IMR-90 (cell line): Measurements from ENCODE around the gene FKRP. TPM values are rescaled to one million over a fixed set of nuclear protein-coding genes. Genes with fewer than 3 reads are reported as not detected.
"Not testable (repeated sequence)": the region's sequence is repeated elsewhere in the genome, so short reads cannot be mapped to it uniquely, and the experiment has no call there.

ENCODE experiments used
- ATAC-seq: fragments of 200-7000 bp; cut with Tn5 transposase; 2 replicates; pipeline ENCODE4 v1.9.1; 2020; ENCODE audit warnings: low read depth, mild to moderate bottlenecking, moderate library complexity
- BruUV-seq: library from RNA; stranded (reverse); fragments of 400-500 nt; replicated peaks from 2 replicates; lab custom pipeline; 2021; lab: Mats Ljungman, UMichigan
- CTCF ChIA-PET: fragments of 300-600 bp; formaldehyde crosslinking; extraction: SDS; loops from one replicate; lab custom pipeline; 2021; ENCODE audit warnings: antibody characterized with exemption; lab: Yijun Ruan, JAX
- POLR2A ChIA-PET: fragments of 300-600 bp; sonication (Branson Sonifier 250); formaldehyde crosslinking; loops from one replicate; lab custom pipeline; 2022; ENCODE audit warnings: antibody characterized with exemption; ENCODE audit not compliant: unreplicated experiment; lab: Charles Lee
- DNase-seq: peaks from one replicate; pipeline ENCODE4 v3.0.0; 2013
- H2AFZ ChIP-seq: replicated peaks from 2 replicates; pipeline ENCODE3; 2013; ENCODE audit warnings: low read length, mild to moderate bottlenecking; ENCODE audit not compliant: poor library complexity
- H2AK5ac ChIP-seq: 2 replicates; pipeline ENCODE4 v1.6.1; 2013; ENCODE audit warnings: low read depth, low read length, inconsistent platforms
- H2AK9ac ChIP-seq: replicated peaks from 2 replicates; pipeline ENCODE3; 2013; ENCODE audit warnings: mild to moderate bottlenecking, low read depth, low read length, moderate library complexity; ENCODE audit not compliant: poor library complexity
- H2BK120ac ChIP-seq: 2 replicates; pipeline ENCODE4 v1.6.1; 2013; ENCODE audit warnings: low read depth, low read length, inconsistent platforms
- H2BK15ac ChIP-seq: 3 replicates; pipeline ENCODE4 v1.6.1; 2013; ENCODE audit warnings: low read depth, low read length, inconsistent platforms
- H2BK20ac ChIP-seq: 2 replicates; pipeline ENCODE4 v1.6.1; 2013; ENCODE audit warnings: low read depth, mild to moderate bottlenecking, inconsistent platforms, low read length, moderate library complexity
- H2BK5ac ChIP-seq: 2 replicates; pipeline ENCODE4 v1.6.1; 2013; ENCODE audit warnings: mild to moderate bottlenecking, low read depth, low read length, inconsistent platforms; ENCODE audit not compliant: poor library complexity, severe bottlenecking
- H3K14ac ChIP-seq: replicated peaks from 2 replicates; pipeline ENCODE4 v1.6.1; 2013; ENCODE audit warnings: low read depth, low read length, inconsistent platforms
- H3K18ac ChIP-seq: 2 replicates; pipeline ENCODE4 v1.6.1; 2013; ENCODE audit warnings: low read depth, low read length, control low read depth
- H3K23ac ChIP-seq: 2 replicates; pipeline ENCODE4 v1.6.1; 2013; ENCODE audit warnings: low read depth, low read length, inconsistent platforms
- H3K27ac ChIP-seq: 2 replicates; pipeline ENCODE4 v1.5.1; 2013; ENCODE audit warnings: mild to moderate bottlenecking, control low read depth, low read length; ENCODE audit not compliant: insufficient read depth
- H3K27me3 ChIP-seq: 2 replicates; pipeline ENCODE4 v1.6.1; 2013; ENCODE audit warnings: low read length; ENCODE audit not compliant: control insufficient read depth, insufficient read depth
- H3K36me3 ChIP-seq: 2 replicates; pipeline ENCODE4 v1.6.1; 2013; ENCODE audit warnings: low read length, mixed read lengths; ENCODE audit not compliant: control insufficient read depth, insufficient read depth
- H3K4ac ChIP-seq: 2 replicates; pipeline ENCODE4 v1.6.1; 2013; ENCODE audit warnings: low read depth, low read length, inconsistent platforms
- H3K4me1 ChIP-seq: 2 replicates; pipeline ENCODE4 v1.6.1; 2013; ENCODE audit warnings: low read length, mixed read lengths; ENCODE audit not compliant: control insufficient read depth, insufficient read depth
- H3K4me2 ChIP-seq: 2 replicates; pipeline ENCODE4 v1.6.1; 2013; ENCODE audit warnings: low read depth, mild to moderate bottlenecking, control low read depth, low read length, moderate library complexity
- H3K4me3 ChIP-seq: 2 replicates; pipeline ENCODE4 v1.5.1; 2013; ENCODE audit warnings: low read depth, mild to moderate bottlenecking, control low read depth, low read length, moderate library complexity; ENCODE audit not compliant: insufficient read depth
- H3K56ac ChIP-seq: 2 replicates; pipeline ENCODE4 v1.6.1; 2013; ENCODE audit warnings: low read length, inconsistent platforms; ENCODE audit not compliant: insufficient read depth; ENCODE audit errors: extremely low read depth
- H3K79me1 ChIP-seq, 2 experiments: 2 replicates each; pipeline ENCODE4 v1.6.1; 2013; ENCODE audit warnings: low read length in 2 of 2, inconsistent platforms in 1 of 2, low read depth in 1 of 2
- H3K9ac ChIP-seq: 2 replicates; pipeline ENCODE4 v1.6.1; 2013; ENCODE audit warnings: low read depth, low read length, control low read depth
- H3K9me1 ChIP-seq: 2 replicates; pipeline ENCODE4 v1.6.1; 2013; ENCODE audit warnings: low read length, inconsistent platforms; ENCODE audit not compliant: insufficient read depth
- H3K9me3 ChIP-seq: 2 replicates; pipeline ENCODE4 v1.6.1; 2013; ENCODE audit warnings: low read length; ENCODE audit not compliant: control insufficient read depth, insufficient read depth
- H4K20me1 ChIP-seq: 2 replicates; pipeline ENCODE4 v1.6.1; 2013; ENCODE audit warnings: low read length, inconsistent platforms; ENCODE audit not compliant: insufficient read depth
- H4K5ac ChIP-seq: 2 replicates; pipeline ENCODE4 v1.6.1; 2013; ENCODE audit warnings: mild to moderate bottlenecking, low read depth, low read length, control low read depth
- H4K8ac ChIP-seq, 2 experiments: 2 replicates each; pipeline ENCODE4 v1.6.1; 2013; ENCODE audit warnings: low read depth in 2 of 2, low read length in 2 of 2, control low read depth in 1 of 2, inconsistent platforms in 1 of 2
- H4K91ac ChIP-seq: 2 replicates; pipeline ENCODE4 v1.6.1; 2013; ENCODE audit warnings: low read depth, low read length, inconsistent platforms; ENCODE audit not compliant: insufficient read depth
- WGBS, 2 experiments: methylation state at CpG; one replicate each; pipeline versions ENCODE4 v1.1.5 to v1.1.7; 2013; ENCODE audit warnings: missing lambda C conversion rate in 2 of 2; ENCODE audit not compliant: insufficient read length in 1 of 2; ENCODE audit errors: extremely low coverage in 2 of 2; 5-methylcytosine and 5-hydroxymethylcytosine counted together
- dilution Hi-C: fragments of 300-500 bp; cut with HindIII; formaldehyde crosslinking; loops from one replicate; pipeline ENCODE4 v1.14.3; 2018; ENCODE audit warnings: low sequenced_read_pairs; ENCODE audit not compliant: unreplicated experiment
- in situ Hi-C: fragments of 300-500 bp; cut with MboI; formaldehyde crosslinking; loops from 3 replicates; pipeline ENCODE4 v1.14.3; 2019; ENCODE audit warnings: low sequenced_read_pairs, inconsistent platforms, mixed read lengths
- intact Hi-C: fragments of 100-400 bp; cut with micrococcal nuclease; formaldehyde crosslinking; loops from 2 replicates; pipeline ENCODE4 v1.10.0; 2022
- polyA plus RNA-seq, 3 experiments: library from polyadenylated mRNA; depleted of rRNA; stranded (reverse); fragments of >200 nt; gene quantifications; 2 replicates each; pipeline ENCODE4 v1.2.3, GENCODE V29; 2012; ENCODE audit warnings: low replicate concordance in 1 of 3
- total RNA-seq: library from RNA; depleted of rRNA; stranded (reverse); fragments of >200 nt; gene quantifications from 2 replicates; pipeline ENCODE4 v1.2.3, GENCODE V29; 2012

The FKRP gene
- total and polyA plus RNA-seq, 2 of the 4 experiments (the other 2 are of a cell fraction) = 6.1 to 25.3 TPM

DNA sequence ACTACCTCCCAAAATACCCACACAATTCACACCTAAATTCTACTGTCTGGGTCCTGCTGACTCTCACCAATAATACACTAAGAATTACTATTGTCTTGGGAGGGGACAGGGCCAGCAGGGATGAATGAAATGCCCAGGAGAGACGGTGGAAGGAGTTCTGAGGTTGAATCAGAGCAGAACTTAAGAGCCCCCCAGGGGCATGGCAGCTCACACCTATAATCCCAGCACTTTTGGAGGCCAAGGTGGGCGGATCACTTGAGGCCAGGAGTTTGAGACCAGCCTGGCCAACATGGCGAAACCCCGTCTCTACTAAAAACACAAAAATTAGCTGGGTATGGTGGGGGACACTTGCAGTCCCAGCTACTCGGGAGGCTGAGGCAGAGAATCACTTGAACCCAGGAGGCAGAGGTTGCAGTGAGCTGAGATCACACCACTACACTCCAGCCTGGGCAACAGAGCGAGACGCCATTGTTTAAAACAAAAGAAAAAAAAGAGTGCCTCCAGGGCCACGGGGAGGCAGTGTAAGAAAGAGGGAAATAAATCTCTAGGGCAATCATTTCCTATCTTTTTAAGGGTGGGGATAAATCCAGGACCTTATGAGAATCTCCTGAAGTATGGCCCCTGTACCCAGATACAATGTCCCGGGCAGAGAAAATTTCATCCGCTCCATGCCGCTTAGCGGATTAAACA lies 32.2 kb downstream of the FKRP start:
- CTCF ChIA-PET, H2BK15ac ChIP-seq, ATAC-seq, H3K56ac ChIP-seq, H3K9ac ChIP-seq, BruUV-seq, H3K27ac ChIP-seq, H2BK20ac ChIP-seq, H3K27me3 ChIP-seq, H4K91ac ChIP-seq, H2AK9ac ChIP-seq, H2AFZ ChIP-seq, H4K8ac ChIP-seq, H3K9me1 ChIP-seq, DNase-seq, H3K23ac ChIP-seq, H3K14ac ChIP-seq, H2BK5ac ChIP-seq, intact Hi-C loops, in situ Hi-C loops, H2AK5ac ChIP-seq, dilution Hi-C loops, H4K5ac ChIP-seq, H3K18ac ChIP-seq, H3K4ac ChIP-seq, H2BK120ac ChIP-seq, POLR2A ChIA-PET, H3K4me2 ChIP-seq, H3K4me1 ChIP-seq, H3K4me3 ChIP-seq, H3K9me3 ChIP-seq: not testable (repeated sequence)
- Histone ChIP-seq H4K20me1 (peaks cover 77% of the 10 kb centered on the region), H3K36me3 (peaks cover 77% of the 10 kb centered on the region), H3K79me1 (peaks cover 43 to 75% of the 10 kb centered on the region in 2 experiments)
- WGBS, 2 experiments = no CpG with 5 or more reads among the region's 12 CpGs
